Endothelial cell of umbilical vein (primary cell): Measurements from ENCODE around the gene ADGRE1. TPM values are rescaled to one million over a fixed set of nuclear protein-coding genes. Genes with fewer than 3 reads are reported as not detected.

Experiments used
- BruUV-seq: library from RNA; stranded (reverse); fragments of 400-500 nt; replicated peaks from 2 replicates; lab custom pipeline; 2021; lab: Mats Ljungman, UMichigan
- CTCF ChIA-PET: fragments of 300-600, 350-600 bp; sonication (Branson Sonifier 250); formaldehyde crosslinking; loops from one replicate; lab custom pipeline; 2021; ENCODE audit warnings: antibody characterized with exemption, inconsistent platforms; lab: Charles Lee
- POLR2A ChIA-PET: fragments of 300-600, 350-600 bp; sonication (Branson Sonifier 250); formaldehyde crosslinking; loops from one replicate; lab custom pipeline; 2021; ENCODE audit warnings: antibody characterized with exemption, inconsistent platforms; lab: Charles Lee
- DNase-seq: peaks from one replicate; pipeline ENCODE4 v3.0.0-alpha.2; 2011; ENCODE audit warnings: low read depth, low spot score
- FAIRE-seq: peaks from 2 replicates; lab custom pipeline; 2011; peaks lifted over from hg19 to GRCh38; lab: Jason Lieb, UNC
- H2AFZ ChIP-seq: 2 replicates; pipeline ENCODE4 v1.6.0; 2012; ENCODE audit warnings: low read depth, low read length, control low read depth, inconsistent platforms
- H3K27ac ChIP-seq: 2 replicates; pipeline ENCODE4 v1.5.1; 2011; ENCODE audit warnings: low read depth, mild to moderate bottlenecking, control low read depth, low read length, moderate library complexity; ENCODE audit not compliant: insufficient read depth
- H3K27me3 ChIP-seq, 2 experiments: 2 replicates each; pipeline versions ENCODE4 v1.6.0 to v1.6.1; 2011; ENCODE audit warnings: low read length in 2 of 2, mixed read lengths in 1 of 2; ENCODE audit not compliant: control insufficient read depth in 2 of 2, insufficient read depth in 2 of 2
- H3K36me3 ChIP-seq, 2 experiments: 2 replicates in 1 of 2; 3 replicates in 1 of 2; pipeline ENCODE4 v1.5.1; 2011; ENCODE audit warnings: low read length in 2 of 2, mild to moderate bottlenecking in 1 of 2, moderate library complexity in 1 of 2; ENCODE audit not compliant: control insufficient read depth in 2 of 2, insufficient read depth in 2 of 2; ENCODE audit errors: extremely low read depth in 1 of 2
- H3K4me1 ChIP-seq: 3 replicates; pipeline ENCODE4 v1.5.1; 2011; ENCODE audit warnings: mild to moderate bottlenecking, low read length; ENCODE audit not compliant: control insufficient read depth, insufficient read depth; ENCODE audit errors: extremely low read depth
- H3K4me2 ChIP-seq: 2 replicates; pipeline ENCODE4 v1.6.1; 2011; ENCODE audit warnings: low read length, control low read depth, mixed read lengths; ENCODE audit not compliant: insufficient read depth
- H3K4me3 ChIP-seq, 3 experiments: fragments of 200-600 bp in 1 of 3; sonication (generic), shearing (Covaris generic) in 1 of 3; replicated peaks in 1 of 3; 2 replicates each; pipeline ENCODE4 v1.5.1; 2011 to 2016; ENCODE audit warnings: control low read depth in 3 of 3, low read length in 3 of 3, mild to moderate bottlenecking in 2 of 3, inconsistent platforms in 1 of 3, low read depth in 1 of 3, moderate library complexity in 1 of 3; ENCODE audit not compliant: insufficient read depth in 1 of 3
- H3K79me2 ChIP-seq: 2 replicates; pipeline ENCODE4 v1.6.0; 2012; ENCODE audit warnings: low read length, inconsistent platforms; ENCODE audit not compliant: control insufficient read depth, insufficient read depth
- H3K9ac ChIP-seq: replicated peaks from 2 replicates; pipeline ENCODE3; 2011; ENCODE audit warnings: low read length, control low read depth; ENCODE audit not compliant: insufficient read depth; ENCODE audit errors: extremely low read depth
- H3K9me1 ChIP-seq: replicated peaks from 3 replicates; pipeline ENCODE4 v1.6.0; 2011; ENCODE audit warnings: mild to moderate bottlenecking, low read length; ENCODE audit not compliant: control insufficient read depth, insufficient read depth; ENCODE audit errors: extremely low read depth
- H3K9me3 ChIP-seq: replicated peaks from 2 replicates; pipeline ENCODE4 v1.5.1; 2012; ENCODE audit warnings: low read length, inconsistent platforms; ENCODE audit not compliant: control insufficient read depth, insufficient read depth
- H4K20me1 ChIP-seq: replicated peaks from 2 replicates; pipeline ENCODE3; 2011; ENCODE audit warnings: mild to moderate bottlenecking, low read length; ENCODE audit not compliant: control insufficient read depth, insufficient read depth; ENCODE audit errors: extremely low read depth
- EZH2 ChIP-seq: IDR thresholded peaks from 2 replicates; pipeline ENCODE4 v1.6.1; 2012; ENCODE audit warnings: borderline replicate concordance, low read depth, mild to moderate bottlenecking, moderate library complexity, low read length, inconsistent platforms; ENCODE audit not compliant: severe bottlenecking
- FOS ChIP-seq: IDR thresholded peaks from 2 replicates; pipeline ENCODE4 v1.6.1; 2011; ENCODE audit warnings: mild to moderate bottlenecking, low read length, moderate library complexity, borderline replicate concordance; ENCODE audit not compliant: insufficient read depth
- GATA2 ChIP-seq: IDR thresholded peaks from 2 replicates; pipeline ENCODE4 v1.7.0; 2011; ENCODE audit warnings: low read depth, mild to moderate bottlenecking, moderate library complexity, mixed read lengths, low read length; ENCODE audit not compliant: insufficient read length, insufficient read depth
- JUN ChIP-seq: IDR thresholded peaks from 2 replicates; pipeline ENCODE4 v1.6.1; 2011; ENCODE audit warnings: borderline replicate concordance, low read depth; ENCODE audit not compliant: insufficient read length, insufficient read depth
- MYC ChIP-seq: IDR thresholded peaks from one replicate; pipeline ENCODE4 v1.6.1; 2011; ENCODE audit warnings: mild to moderate bottlenecking, low read depth, low read length
- POLR2A ChIP-seq: IDR thresholded peaks from 2 replicates; pipeline ENCODE4 v1.6.1; 2012; ENCODE audit warnings: low read depth, mild to moderate bottlenecking, control low read depth, low read length
- POLR2AphosphoS5 ChIP-seq: IDR thresholded peaks from 2 replicates; pipeline ENCODE4 v1.6.1; 2012; ENCODE audit warnings: low read depth, mild to moderate bottlenecking, control low read depth, low read length, moderate library complexity; ENCODE audit not compliant: insufficient read depth
- dilution Hi-C: fragments of 300-500 bp; cut with MboI; formaldehyde crosslinking; loops from one replicate; pipeline ENCODE4 v1.15.0; 2019; ENCODE audit warnings: low sequenced_read_pairs; ENCODE audit not compliant: extremely low pct_ligation_motif_present
- intact Hi-C: fragments of 100-400 bp; cut with micrococcal nuclease; formaldehyde crosslinking; loops from one replicate; pipeline ENCODE4 v1.10.0; 2022
- polyA plus RNA-seq, 4 experiments: library from polyadenylated mRNA; depleted of rRNA in 3 of 4; stranded (reverse) in 3 of 4; unstranded in 1 of 4; fragments of >200 nt; gene quantifications; 2 replicates each; pipeline versions ENCODE4 v1.2.1 to v1.2.3, GENCODE V29; 2011 to 2012; ENCODE audit warnings: missing spikeins in 1 of 4
- total RNA-seq: library from RNA; stranded (reverse); gene quantifications from 2 replicates; pipeline ENCODE4 v1.2.3, GENCODE V29; 2021
- TF ChIP-seq, protein P1 (sequence below): IDR thresholded peaks from 2 replicates; pipeline ENCODE4 v1.6.1; 2011; ENCODE audit not compliant: insufficient read depth, insufficient read length
- TF ChIP-seq, protein P2 (sequence below), 2 donors: IDR thresholded peaks; 1 replicate in 1 of 2; 2 replicates in 1 of 2; pipeline ENCODE4 v1.5.1; 2011; ENCODE audit warnings: low read length in 2 of 2, mild to moderate bottlenecking in 2 of 2, moderate library complexity in 2 of 2, control low read depth in 1 of 2, inconsistent platforms in 1 of 2, low read depth in 1 of 2; ENCODE audit not compliant: insufficient read depth in 1 of 2; ENCODE audit errors: extremely low read depth in 1 of 2

The ADGRE1 gene
- total and polyA plus RNA-seq, 2 donors (not counting 3 experiments of a cell fraction or from before 2014, with no cell fraction given): not detected

DNA sequence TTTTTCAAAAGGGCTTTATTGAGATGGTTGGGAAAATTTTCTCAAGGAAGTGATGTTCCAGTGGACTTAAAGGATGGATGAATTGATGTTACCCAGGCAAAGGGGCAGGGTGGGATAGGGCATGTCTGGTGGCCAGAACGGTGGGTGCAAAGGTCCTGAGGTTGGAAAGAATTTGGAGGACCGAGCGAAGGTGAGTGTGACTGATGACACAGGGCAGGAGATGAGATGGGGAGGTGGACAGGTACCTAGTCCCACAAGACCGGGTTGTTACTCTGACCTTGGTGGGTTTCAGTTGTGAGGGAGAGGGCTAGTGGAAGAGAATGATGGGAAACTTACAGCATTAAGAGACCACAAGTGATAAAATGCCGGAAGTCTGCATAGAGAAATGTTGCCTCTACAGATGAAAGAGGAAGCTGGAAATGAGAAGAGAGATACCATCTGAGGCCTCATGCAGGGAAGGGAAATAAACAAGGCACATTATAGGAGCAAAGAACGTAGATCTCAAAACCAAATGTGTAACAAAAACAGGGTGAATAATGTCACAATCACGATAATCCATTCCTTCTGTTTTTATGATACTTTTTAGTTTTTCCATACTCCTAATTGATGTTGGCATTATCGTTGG lies 4.5 kb downstream of the ADGRE1 start:
- Histone ChIP-seq H3K27ac (no peak overlapping the region), H3K9ac (no peak overlapping the region), H3K4me3 (no peak overlapping the region), H3K4me1 (no peaks in the 10 kb centered on the region), H3K79me2 (no peaks in the 10 kb centered on the region), H3K36me3 (no peaks in the 10 kb centered on the region), H3K9me3 (no peaks in the 10 kb centered on the region), H3K9me1 (no peaks in the 10 kb centered on the region), H3K4me2 (no peak overlapping the region), H4K20me1 (no peaks in the 10 kb centered on the region), H3K27me3 (no peaks in the 10 kb centered on the region), H2AFZ (no peak overlapping the region)
- POLR2A ChIA-PET: no interaction called here
- FAIRE-seq (no peak), DNase-seq (no peak)
- TF ChIP-seq, protein P1, sequence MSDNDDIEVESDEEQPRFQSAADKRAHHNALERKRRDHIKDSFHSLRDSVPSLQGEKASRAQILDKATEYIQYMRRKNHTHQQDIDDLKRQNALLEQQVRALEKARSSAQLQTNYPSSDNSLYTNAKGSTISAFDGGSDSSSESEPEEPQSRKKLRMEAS: no peak
- TF ChIP-seq MYC (no peak), POLR2A (no peak), POLR2AphosphoS5 (no peak), JUN (no peak), FOS (no peak), GATA2 (no peak), EZH2 (no peak)
- TF ChIP-seq, protein P2, sequence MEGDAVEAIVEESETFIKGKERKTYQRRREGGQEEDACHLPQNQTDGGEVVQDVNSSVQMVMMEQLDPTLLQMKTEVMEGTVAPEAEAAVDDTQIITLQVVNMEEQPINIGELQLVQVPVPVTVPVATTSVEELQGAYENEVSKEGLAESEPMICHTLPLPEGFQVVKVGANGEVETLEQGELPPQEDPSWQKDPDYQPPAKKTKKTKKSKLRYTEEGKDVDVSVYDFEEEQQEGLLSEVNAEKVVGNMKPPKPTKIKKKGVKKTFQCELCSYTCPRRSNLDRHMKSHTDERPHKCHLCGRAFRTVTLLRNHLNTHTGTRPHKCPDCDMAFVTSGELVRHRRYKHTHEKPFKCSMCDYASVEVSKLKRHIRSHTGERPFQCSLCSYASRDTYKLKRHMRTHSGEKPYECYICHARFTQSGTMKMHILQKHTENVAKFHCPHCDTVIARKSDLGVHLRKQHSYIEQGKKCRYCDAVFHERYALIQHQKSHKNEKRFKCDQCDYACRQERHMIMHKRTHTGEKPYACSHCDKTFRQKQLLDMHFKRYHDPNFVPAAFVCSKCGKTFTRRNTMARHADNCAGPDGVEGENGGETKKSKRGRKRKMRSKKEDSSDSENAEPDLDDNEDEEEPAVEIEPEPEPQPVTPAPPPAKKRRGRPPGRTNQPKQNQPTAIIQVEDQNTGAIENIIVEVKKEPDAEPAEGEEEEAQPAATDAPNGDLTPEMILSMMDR (IDR thresholded peaks at IDR 0.05; ENCODE audit: extremely low read depth in 1 of 2, insufficient read depth in 1 of 2, low read depth in 1 of 2, low read length in 2 of 2): no peak
- CTCF ChIA-PET: no interaction called here
- no TSS peak for BruUV-seq
- intact Hi-C loops: no loop called here
- dilution Hi-C loops: no loop called here
